CD14-positive monocyte (primary cell): ENCODE data around the gene MFN2. TPM values are rescaled to one million over a fixed set of nuclear protein-coding genes. Genes with fewer than 3 reads are reported as not detected.

ENCODE experiments used
- DNase-seq, 3 donors: peaks; one replicate each; pipeline ENCODE4 v3.0.0-alpha.2; 2011 to 2022
- H2AFZ ChIP-seq: 2 replicates; pipeline ENCODE4 v1.6.0; 2012; ENCODE audit warnings: mild to moderate bottlenecking, low read depth, low read length, inconsistent platforms; ENCODE audit not compliant: insufficient read depth, poor library complexity, severe bottlenecking
- H3K27ac ChIP-seq, 2 donors: 1 replicate in 1 of 2; 2 replicates in 1 of 2; pipeline ENCODE4 v1.5.1; 2012 to 2013; ENCODE audit warnings: low read length in 2 of 2, control low read depth in 1 of 2, inconsistent platforms in 1 of 2, low read depth in 1 of 2, mild to moderate bottlenecking in 1 of 2
- H3K27me3 ChIP-seq, 2 donors: one replicate each; pipeline versions ENCODE4 v1.6.0 to v1.6.1; 2011 to 2013; ENCODE audit warnings: low read length in 2 of 2; ENCODE audit not compliant: control insufficient read depth in 2 of 2, insufficient read depth in 2 of 2
- H3K36me3 ChIP-seq, 2 donors: replicated peaks in 1 of 2; 1 replicate in 1 of 2; 2 replicates in 1 of 2; pipeline versions ENCODE4 v1.5.1 to v1.6.1; 2012 to 2013; ENCODE audit warnings: low read length in 2 of 2, control low read depth in 1 of 2, inconsistent platforms in 1 of 2, mild to moderate bottlenecking in 1 of 2; ENCODE audit not compliant: insufficient read depth in 2 of 2, control insufficient read depth in 1 of 2
- H3K4me1 ChIP-seq, 2 donors: 1 replicate in 1 of 2; 2 replicates in 1 of 2; pipeline versions ENCODE4 v1.5.1 to v1.6.1; 2012 to 2013; ENCODE audit warnings: low read length in 2 of 2, control low read depth in 1 of 2, inconsistent platforms in 1 of 2, mild to moderate bottlenecking in 1 of 2, moderate library complexity in 1 of 2; ENCODE audit not compliant: insufficient read depth in 2 of 2, control insufficient read depth in 1 of 2
- H3K4me2 ChIP-seq: replicated peaks from 2 replicates; pipeline ENCODE3; 2012; ENCODE audit warnings: low read length, moderate library complexity, mild to moderate bottlenecking; ENCODE audit not compliant: poor library complexity, severe bottlenecking; ENCODE audit errors: extremely low read depth
- H3K4me3 ChIP-seq, 3 experiments: fragments of 200-600 bp in 1 of 3; sonication (generic) in 1 of 3; replicated peaks in 1 of 3; 1 replicate in 2 of 3; 2 replicates in 1 of 3; pipeline ENCODE4 v1.5.1; 2011 to 2013; ENCODE audit warnings: low read length in 3 of 3, mild to moderate bottlenecking in 3 of 3, control low read depth in 2 of 3, low read depth in 2 of 3, inconsistent platforms in 1 of 3, moderate library complexity in 1 of 3
- H3K79me2 ChIP-seq: 2 replicates; pipeline ENCODE4 v1.6.0; 2012; ENCODE audit warnings: mild to moderate bottlenecking, control low read depth, inconsistent platforms, low read length, moderate library complexity; ENCODE audit not compliant: insufficient read depth
- H3K9ac ChIP-seq: 2 replicates; pipeline ENCODE4 v1.6.0; 2017; ENCODE audit warnings: low read length, mild to moderate bottlenecking; ENCODE audit not compliant: insufficient read depth, poor library complexity, severe bottlenecking
- H3K9me3 ChIP-seq, 2 donors: replicated peaks in 1 of 2; 1 replicate in 1 of 2; 2 replicates in 1 of 2; pipeline versions ENCODE4 v1.5.1 to v1.6.1; 2012 to 2013; ENCODE audit warnings: low read length in 2 of 2, control low read depth in 1 of 2; ENCODE audit not compliant: control insufficient read depth in 1 of 2, insufficient read depth in 1 of 2
- H4K20me1 ChIP-seq: 2 replicates; pipeline ENCODE4 v1.6.0; 2012; ENCODE audit warnings: mild to moderate bottlenecking, low read length, control low read depth, moderate library complexity; ENCODE audit not compliant: insufficient read depth
- H3K27ac Mint-ChIP-seq, 7 donors: one replicate each; pipeline ENCODE4 v1.8.0; 2020; ENCODE audit warnings: mild to moderate bottlenecking in 7 of 7, mixed read lengths in 7 of 7, moderate library complexity in 6 of 7, inconsistent platforms in 2 of 7
- H3K27me3 Mint-ChIP-seq, 3 donors: one replicate each; pipeline ENCODE4 v1.8.0; 2021 to 2022; ENCODE audit warnings: low read depth in 3 of 3, mild to moderate bottlenecking in 3 of 3, mixed read lengths in 3 of 3, moderate library complexity in 3 of 3, inconsistent platforms in 1 of 3
- H3K36me3 Mint-ChIP-seq, 2 donors: one replicate each; pipeline ENCODE4 v1.8.0; 2020; ENCODE audit warnings: mixed read lengths in 2 of 2, inconsistent platforms in 1 of 2, mild to moderate bottlenecking in 1 of 2
- H3K4me1 Mint-ChIP-seq: one replicate; pipeline ENCODE4 v1.8.0; 2020; ENCODE audit warnings: mild to moderate bottlenecking, mixed read lengths
- H3K4me3 Mint-ChIP-seq, 2 donors: one replicate each; pipeline ENCODE4 v1.8.0; 2020; ENCODE audit warnings: mild to moderate bottlenecking in 2 of 2, mixed read lengths in 2 of 2, moderate library complexity in 1 of 2
- H3K9me3 Mint-ChIP-seq, 7 donors: one replicate each; pipeline ENCODE4 v1.8.0; 2020 to 2022; ENCODE audit warnings: mixed read lengths in 7 of 7, mild to moderate bottlenecking in 6 of 7, moderate library complexity in 6 of 7, inconsistent platforms in 2 of 7
- CTCF ChIP-seq: fragments of 200-600 bp; IDR thresholded peaks from one replicate; pipeline ENCODE4 v1.8.0; 2022; ENCODE audit warnings: antibody characterized with exemption, mild to moderate bottlenecking
- WGBS: methylation state at CpG from one replicate; pipeline ENCODE4 v1.1.5; 2013; ENCODE audit warnings: missing lambda C conversion rate; ENCODE audit not compliant: insufficient coverage; 5-methylcytosine and 5-hydroxymethylcytosine counted together
- intact Hi-C, 2 donors: fragments of 100-400 bp; cut with micrococcal nuclease; formaldehyde crosslinking; loops; one replicate each; pipeline versions ENCODE4 v1.15.0 to v1.15.1; 2023
- polyA plus RNA-seq, 3 donors: library from polyadenylated mRNA; depleted of rRNA in 1 of 3; unstranded in 2 of 3; stranded (reverse) in 1 of 3; fragments of 300-500 nt in 2 of 3; fragments of >200 nt in 1 of 3; fragmentation: Illumina TruSeq in 2 of 3; gene quantifications; 1 replicate in 2 of 3; 2 replicates in 1 of 3; pipeline ENCODE4 v1.2.3, GENCODE V29; 2012 to 2021

The MFN2 gene
- polyA plus RNA-seq, 3 donors = 26.3 to 35.8 (median 30.3) TPM

GRCh38 chr1:12037486-12038355 is 57.5 kb downstream of the MFN2 start:
- no peak overlapping the region for H3K4me3 Mint-ChIP-seq
- no peak for DNase-seq
- H3K27ac ChIP-seq = no peak overlapping the region

More at GRCh38 chr1:12037486-12038355, 57.5 kb downstream of the MFN2 start:
- H3K4me3 ChIP-seq = no peak overlapping the region
- intact Hi-C loops = no loop called here
- peaks cover 0 to 1% (median 0%) of the 10 kb centered on the region in 3 donors for H3K27me3 Mint-ChIP-seq
- WGBS = 92% methylated on average over 9 of the region's 18 CpGs
- H3K27me3 ChIP-seq = no peaks in the 10 kb centered on the region
- H3K79me2 ChIP-seq = no peaks in the 10 kb centered on the region
- H4K20me1 ChIP-seq = no peaks in the 10 kb centered on the region
- H2AFZ ChIP-seq = no peak overlapping the region
- no peaks in the 10 kb centered on the region for H3K9me3 ChIP-seq
- H3K36me3 ChIP-seq = peaks cover 0 to 2% of the 10 kb centered on the region in 2 donors
- H3K4me2 ChIP-seq = no peak overlapping the region
- H3K9ac ChIP-seq = no peak overlapping the region
- peaks cover 3 to 4% of the 10 kb centered on the region in 2 donors for H3K36me3 Mint-ChIP-seq
- TF ChIP-seq CTCF = no peak
- no peak overlapping the region for H3K27ac Mint-ChIP-seq
- peaks cover 9 to 10% of the 10 kb centered on the region in 2 donors for H3K4me1 ChIP-seq
- H3K4me1 Mint-ChIP-seq = peaks cover 18% of the 10 kb centered on the region
- peaks cover 0 to 3% (median 0%) of the 10 kb centered on the region in 7 donors for H3K9me3 Mint-ChIP-seq
